Erythroblast (primary cell): ENCODE measurements around the gene EFEMP2.

Experiments
- GATA1 ChIP-seq: IDR thresholded peaks from 2 replicates; pipeline ENCODE4 v1.6.1; 2011; ENCODE audit warnings: low read depth, mild to moderate bottlenecking, control low read depth, low read length, moderate library complexity
- POLR2A ChIP-seq: IDR thresholded peaks from 2 replicates; pipeline ENCODE4 v1.6.1; 2011; ENCODE audit warnings: mild to moderate bottlenecking, low read length

- TF ChIP-seq POLR2A (peak; percentile 65), GATA1 (no peak)
These were observed 26.2 kb upstream of the EFEMP2 start for GRCh38 chr11:65898656-65899355.
